ENCODE measurements around the gene TMPRSS2. TPM values are rescaled to one million over a fixed set of nuclear protein-coding genes. Genes with fewer than 3 reads are reported as not detected.

Gene TMPRSS2
- total and polyA plus RNA-seq, 2 donors (not counting 1 experiment from before 2014, with no cell fraction given), result not detected

GRCh38 chr21:41442481-41443186, 65.3 kb downstream of the TMPRSS2 start:
- no peak for TF ChIP-seq EZH2 (IDR thresholded peaks at IDR 0.05; ENCODE audit: borderline replicate concordance, insufficient read depth, low read depth, low read length, poor library complexity, severe bottlenecking)
- TF ChIP-seq CTCF (IDR thresholded peaks at IDR 0.05), result no peak
- H3K79me2 ChIP-seq (ENCODE audit: control insufficient read depth, insufficient read depth, low read length), result no peaks in the 10 kb centered on the region
- CTCF ChIA-PET, result interaction anchor here (2.9 kb wide), 1 partner anchor 159 kb away, joined by 8 read pairs; no protein-coding TSS in a partner anchor
- Mint-ChIP-seq H3K27me3 (no peaks in the 10 kb centered on the region), H3K27ac (no peak overlapping the region), H3K4me1 (no peaks in the 10 kb centered on the region), H3K9me3 (ENCODE audit: insufficient read depth) (no peaks in the 10 kb centered on the region), H3K4me3 (no peak overlapping the region)
- H3K4me1 ChIP-seq (ENCODE audit: control insufficient read depth in 2 of 2, insufficient read depth in 2 of 2, low read length in 2 of 2), result no peaks in the 10 kb centered on the region
- H3K9ac ChIP-seq (ENCODE audit: low read length), result no peak overlapping the region
- POLR2A ChIA-PET, result no interaction called here
- 95% methylated on average over 2 of the region's 2 CpGs for WGBS (ENCODE audit: insufficient coverage)
- H4K20me1 ChIP-seq (ENCODE audit: control insufficient read depth, insufficient read depth, low read length, poor library complexity, severe bottlenecking), result no peaks in the 10 kb centered on the region
- H3K4me3 ChIP-seq (ENCODE audit: control extremely low read depth in 1 of 5, extremely low read depth in 1 of 5, insufficient read depth in 1 of 5, low read depth in 2 of 5, low read length in 4 of 5), result no peak overlapping the region
- no peak for ATAC-seq (ENCODE audit: low read depth)
- no peak overlapping the region for H3K4me2 ChIP-seq (replicated peaks; ENCODE audit: low read depth, low read length, poor library complexity, severe bottlenecking)
- H2AFZ ChIP-seq (ENCODE audit: insufficient read depth, low read depth, low read length, poor library complexity, severe bottlenecking), result no peak overlapping the region
- no peak for DNase-seq
- intact Hi-C loops (cut with micrococcal nuclease), result no loop called here
- no peaks in the 10 kb centered on the region for H3K9me3 ChIP-seq (ENCODE audit: control extremely low read depth in 1 of 3, control insufficient read depth in 2 of 3, insufficient read depth in 1 of 3, low read length in 2 of 3)
- H3K27ac ChIP-seq (ENCODE audit: low read length in 2 of 2), result no peak overlapping the region
- H3K36me3 ChIP-seq (replicated peaks in 1 of 2; ENCODE audit: control extremely low read depth in 1 of 2, control insufficient read depth in 1 of 2, extremely low read depth in 1 of 2, insufficient read depth in 2 of 2, low read length in 1 of 2), result peaks cover 1 to 96% of the 10 kb centered on the region in 2 experiments
- H3K27me3 ChIP-seq (replicated peaks in 1 of 4; ENCODE audit: control extremely low read depth in 1 of 4, control insufficient read depth in 3 of 4, insufficient read depth in 4 of 4, low read length in 3 of 4), result no peaks in the 10 kb centered on the region

GRCh38 chr21:41441546-41441945, 66.4 kb downstream of the TMPRSS2 start:
- Histone ChIP-seq H3K4me2 (replicated peaks; ENCODE audit: low read depth, low read length, poor library complexity, severe bottlenecking) (no peak overlapping the region), H3K9me3 (ENCODE audit: control extremely low read depth in 1 of 3, control insufficient read depth in 2 of 3, insufficient read depth in 1 of 3, low read length in 2 of 3) (no peaks in the 10 kb centered on the region), H2AFZ (ENCODE audit: insufficient read depth, low read depth, low read length, poor library complexity, severe bottlenecking) (no peak overlapping the region), H3K79me2 (ENCODE audit: control insufficient read depth, insufficient read depth, low read length) (no peaks in the 10 kb centered on the region), H3K4me3 (ENCODE audit: control extremely low read depth in 1 of 5, extremely low read depth in 1 of 5, insufficient read depth in 1 of 5, low read depth in 2 of 5, low read length in 4 of 5) (no peak overlapping the region), H3K36me3 (replicated peaks in 1 of 2; ENCODE audit: control extremely low read depth in 1 of 2, control insufficient read depth in 1 of 2, extremely low read depth in 1 of 2, insufficient read depth in 2 of 2, low read length in 1 of 2) (peaks cover 1 to 96% of the 10 kb centered on the region in 2 experiments), H3K4me1 (ENCODE audit: control insufficient read depth in 2 of 2, insufficient read depth in 2 of 2, low read length in 2 of 2) (no peaks in the 10 kb centered on the region), H3K9ac (ENCODE audit: low read length) (no peak overlapping the region), H3K27ac (ENCODE audit: low read length in 2 of 2) (no peak overlapping the region), H3K27me3 (replicated peaks in 1 of 4; ENCODE audit: control extremely low read depth in 1 of 4, control insufficient read depth in 3 of 4, insufficient read depth in 4 of 4, low read length in 3 of 4) (no peaks in the 10 kb centered on the region), H4K20me1 (ENCODE audit: control insufficient read depth, insufficient read depth, low read length, poor library complexity, severe bottlenecking) (no peaks in the 10 kb centered on the region)
- CTCF ChIA-PET, result no interaction called here
- intact Hi-C loops (cut with micrococcal nuclease), result no loop called here
- H3K27me3 Mint-ChIP-seq, result no peaks in the 10 kb centered on the region
- POLR2A ChIA-PET, result no interaction called here
- no peaks in the 10 kb centered on the region for H3K4me1 Mint-ChIP-seq
- WGBS (ENCODE audit: insufficient coverage), result 100% methylated on average over 11 of the region's 14 CpGs
- H3K9me3 Mint-ChIP-seq (ENCODE audit: insufficient read depth), result no peaks in the 10 kb centered on the region
- H3K27ac Mint-ChIP-seq, result no peak overlapping the region
- no peak for TF ChIP-seq CTCF (IDR thresholded peaks at IDR 0.05)
- no peak for TF ChIP-seq EZH2 (IDR thresholded peaks at IDR 0.05; ENCODE audit: borderline replicate concordance, insufficient read depth, low read depth, low read length, poor library complexity, severe bottlenecking)
- DNase-seq (no peak), ATAC-seq (ENCODE audit: low read depth) (no peak)
- no peak overlapping the region for H3K4me3 Mint-ChIP-seq

Data from B cell (primary cell).